HG03097 (cell line): Measurements from ENCODE around the gene PARN.
A peak's percentile ranks its signal among the peaks of the same experiment; 100 is the strongest.
"Not testable (repeated sequence)": the region's sequence is repeated elsewhere in the genome, so short reads cannot be mapped to it uniquely, and the experiment has no call there.

Experiments used
- ATAC-seq: cut with Tn5 transposase; IDR thresholded peaks from one replicate; pipeline ENCODE4 v1.9.1; 2021; ENCODE audit not compliant: unreplicated experiment, low FRiP score

PARN gene

DNA sequence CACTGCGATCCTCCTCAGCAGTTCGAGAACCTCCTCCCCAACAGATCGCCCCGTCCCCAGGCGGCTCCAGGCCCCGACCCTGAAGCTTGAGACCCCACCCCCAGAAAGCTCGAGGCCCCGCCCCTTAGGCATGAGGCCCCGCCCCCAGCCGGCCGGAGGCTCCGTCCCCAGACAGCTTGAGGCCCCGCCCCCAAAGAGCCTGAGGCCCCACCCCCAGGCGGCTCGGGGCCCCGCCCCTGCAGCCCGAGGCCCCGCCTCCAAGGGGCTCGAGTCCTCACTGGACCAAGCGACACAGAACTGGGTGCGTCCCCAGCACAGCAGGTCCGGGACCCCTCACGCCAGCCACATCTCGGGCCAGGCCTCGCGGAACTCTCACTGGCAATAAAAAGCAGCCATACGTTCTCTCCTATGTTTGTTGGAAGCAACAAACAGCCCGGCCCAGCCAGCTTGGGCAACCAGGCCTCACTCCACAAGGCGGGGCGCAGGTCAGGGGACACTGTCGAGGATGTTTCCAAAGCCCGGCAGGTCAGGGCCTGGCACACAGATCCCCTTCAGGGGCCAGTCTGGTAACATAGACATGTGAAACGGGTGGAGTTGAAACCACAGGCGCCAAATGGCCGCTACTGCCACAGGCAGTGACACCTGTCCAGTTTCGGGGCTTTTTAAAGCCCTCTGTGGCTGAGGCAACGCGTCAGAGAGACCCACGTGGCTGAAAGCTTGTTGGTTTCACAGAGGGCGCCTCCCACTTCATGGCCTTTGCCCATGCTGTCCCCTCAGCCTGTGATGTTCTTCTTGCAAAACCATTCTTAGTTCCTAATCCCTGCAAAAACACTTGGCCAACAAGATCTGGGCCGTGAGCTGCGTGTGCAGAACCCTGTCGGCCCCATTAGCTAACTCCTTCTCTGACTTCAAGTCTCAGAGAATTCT is 224.2 kb downstream of the PARN start:
- ATAC-seq, result peak; percentile 76

GRCh38 chr16:14403001-14403389 is 227.1 kb downstream of the PARN start:
- not testable (repeated sequence) for ATAC-seq

DNA sequence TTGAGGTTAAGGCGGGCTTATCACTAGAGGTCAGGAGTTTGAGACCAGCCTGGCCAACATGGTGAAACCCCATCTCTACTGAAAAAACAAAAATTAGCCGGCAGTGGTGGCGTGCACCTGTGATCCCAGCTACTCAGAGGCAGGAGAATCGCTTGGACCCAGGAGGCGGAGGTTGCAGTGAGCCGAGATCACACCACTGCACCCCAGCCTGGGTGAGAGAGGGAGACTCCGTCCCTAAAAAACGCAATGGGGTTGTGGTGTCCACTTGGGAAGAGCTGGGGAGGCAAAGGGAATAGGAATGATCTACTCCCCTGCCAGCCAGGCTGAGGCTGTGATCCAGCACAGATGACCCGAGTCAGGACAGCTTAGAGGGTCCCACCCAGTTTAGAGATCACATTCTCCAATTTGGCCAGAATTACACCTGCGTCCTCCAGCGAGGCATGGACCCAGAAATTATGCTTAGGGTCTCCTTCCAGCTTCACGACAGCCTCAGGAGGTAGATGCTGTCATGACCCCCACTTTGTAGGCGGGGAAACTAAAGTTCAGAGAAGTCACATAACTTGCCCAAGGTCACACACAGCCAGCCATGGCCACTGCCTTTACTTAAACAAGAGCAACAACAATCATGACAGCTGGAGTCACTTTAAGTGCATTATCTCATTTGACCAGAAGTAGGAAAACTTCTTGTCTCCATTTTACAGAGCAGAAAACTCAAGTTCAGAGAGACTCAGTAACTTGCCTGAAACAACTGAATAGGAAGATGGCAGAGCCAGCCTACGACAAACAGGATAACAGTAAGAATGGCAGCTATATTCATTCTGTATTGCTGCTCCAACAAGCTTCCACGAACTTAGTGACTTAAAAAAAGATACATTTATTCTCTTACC is 227.7 kb downstream of the PARN start:
- ATAC-seq, result not testable (repeated sequence)

- ATAC-seq, result not testable (repeated sequence)
Measured at GRCh38 chr16:14401711-14402061, 228.4 kb downstream of the PARN start.

- not testable (repeated sequence) for ATAC-seq
Measured at GRCh38 chr16:14400978-14401710, 228.9 kb downstream of the PARN start.

- ATAC-seq, result no peak
Measured at GRCh38 chr16:14400285-14400977, 229.6 kb downstream of the PARN start.

DNA sequence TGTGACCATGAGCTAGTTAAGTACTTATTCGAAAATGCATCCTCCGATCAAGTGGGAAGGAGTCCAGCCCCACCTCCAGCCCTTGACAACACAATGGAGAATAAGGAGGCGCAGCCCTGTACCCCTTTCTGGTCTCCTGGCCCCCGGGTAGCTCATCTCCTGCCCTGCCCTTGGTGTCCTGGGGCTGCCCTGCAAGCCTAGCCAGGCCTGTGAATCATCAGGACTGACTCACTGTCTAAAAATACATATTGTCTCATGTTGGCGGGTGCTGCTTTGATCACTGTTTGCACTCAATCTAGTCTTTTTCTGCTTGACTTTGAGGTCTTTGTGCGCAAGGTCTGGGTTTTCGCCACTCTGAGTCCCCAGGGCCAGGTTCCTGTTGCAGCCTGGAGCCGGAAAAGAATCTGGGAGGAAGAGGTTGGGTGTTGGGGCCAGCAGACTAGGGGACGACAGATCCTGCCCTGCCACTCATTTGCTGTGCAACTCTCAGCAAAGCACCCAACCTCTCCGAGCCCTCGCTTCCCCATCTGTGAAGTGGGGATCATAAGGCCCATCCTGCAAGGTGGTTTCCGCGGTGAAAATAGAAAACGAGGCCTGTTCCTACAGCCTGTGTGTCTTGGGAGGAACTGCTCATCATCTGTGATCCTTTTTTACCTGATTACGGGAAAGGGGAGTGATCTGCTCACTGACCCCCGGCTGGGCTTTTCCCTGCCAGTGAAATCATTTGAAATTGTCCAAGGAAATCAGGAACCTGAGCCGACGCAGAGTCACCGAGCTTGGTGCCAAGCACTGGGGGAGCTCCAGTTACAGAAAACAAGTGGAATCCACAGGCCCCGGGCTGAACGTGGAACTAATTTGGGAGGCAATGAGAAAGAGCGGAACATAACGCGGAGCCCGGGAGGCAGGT is 230.4 kb downstream of the PARN start:
- ATAC-seq, result no peak

- ATAC-seq, result no peak
Measured at GRCh38 chr16:14398014-14398717, 231.9 kb downstream of the PARN start.

DNA sequence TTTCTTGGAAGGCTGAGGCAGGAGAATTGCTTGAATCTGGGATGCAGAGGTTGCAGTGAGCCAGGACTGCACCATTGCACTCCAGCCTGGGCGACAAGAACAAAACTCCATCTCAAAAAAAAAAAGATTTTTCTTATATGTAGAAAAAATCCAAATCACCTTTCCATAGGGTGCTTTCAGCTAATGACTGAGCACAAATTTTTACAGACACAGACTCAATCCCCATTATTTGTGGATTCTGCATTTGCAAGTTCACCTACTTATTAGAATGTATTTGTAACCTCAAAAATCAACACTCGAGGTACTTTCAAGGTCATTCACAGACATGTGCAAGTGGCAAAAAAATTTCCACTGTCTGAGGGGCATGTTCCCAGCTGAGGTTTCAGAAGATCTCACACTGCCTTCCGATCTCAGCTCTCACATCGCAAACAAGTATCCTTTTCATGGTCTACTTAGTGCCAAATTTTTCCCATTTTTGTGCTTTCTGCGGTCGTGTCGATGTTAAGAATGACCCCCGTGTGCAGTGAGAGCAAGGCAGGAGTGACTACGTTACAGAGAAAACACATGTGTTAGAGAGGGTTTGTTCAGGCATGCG is 234.3 kb downstream of the PARN start:
- not testable (repeated sequence) for ATAC-seq

GRCh38 chr16:14394834-14395233 is 235.2 kb downstream of the PARN start:
- ATAC-seq, result no peak

- ATAC-seq, result no peak
Measured at GRCh38 chr16:14392960-14393359, 237.1 kb downstream of the PARN start.

DNA sequence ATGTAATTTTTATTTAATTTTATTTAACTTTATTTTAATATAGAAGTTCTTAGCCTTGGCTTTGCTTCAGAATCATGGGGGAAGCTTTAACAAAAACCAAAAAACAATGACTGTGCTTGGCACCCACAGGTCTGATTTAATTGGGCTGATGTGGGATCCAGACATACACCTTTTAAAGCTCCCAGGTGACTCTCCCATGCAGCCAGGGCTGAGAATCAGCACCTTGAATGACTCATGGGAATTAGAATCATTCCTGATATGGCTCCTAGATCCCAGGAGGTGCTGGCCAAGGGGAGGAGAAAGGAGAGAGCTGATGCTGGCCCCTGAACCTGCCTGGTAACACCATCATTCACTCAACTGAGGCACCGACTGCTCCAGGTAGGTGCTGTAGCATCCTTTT is 240.7 kb downstream of the PARN start:
- no peak for ATAC-seq

DNA sequence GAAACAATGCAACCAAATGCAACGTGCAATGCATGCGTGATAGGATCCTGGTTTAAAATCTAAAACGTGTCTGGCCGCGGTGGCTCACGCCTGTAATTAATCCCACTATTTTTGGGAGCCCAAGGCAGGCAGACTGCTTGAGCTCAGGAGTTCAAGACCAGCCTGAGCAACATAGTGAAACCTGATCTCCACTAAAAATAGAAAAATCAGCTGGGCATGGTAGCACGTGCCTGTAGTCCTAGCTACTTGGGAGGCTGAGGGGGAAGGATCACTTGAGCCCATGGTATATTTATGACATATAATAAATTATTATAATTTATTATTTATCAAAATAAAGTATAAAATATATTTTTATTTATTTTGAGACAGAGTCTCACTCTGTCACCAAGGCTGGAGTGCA is 241.8 kb downstream of the PARN start:
- no peak for ATAC-seq

DNA sequence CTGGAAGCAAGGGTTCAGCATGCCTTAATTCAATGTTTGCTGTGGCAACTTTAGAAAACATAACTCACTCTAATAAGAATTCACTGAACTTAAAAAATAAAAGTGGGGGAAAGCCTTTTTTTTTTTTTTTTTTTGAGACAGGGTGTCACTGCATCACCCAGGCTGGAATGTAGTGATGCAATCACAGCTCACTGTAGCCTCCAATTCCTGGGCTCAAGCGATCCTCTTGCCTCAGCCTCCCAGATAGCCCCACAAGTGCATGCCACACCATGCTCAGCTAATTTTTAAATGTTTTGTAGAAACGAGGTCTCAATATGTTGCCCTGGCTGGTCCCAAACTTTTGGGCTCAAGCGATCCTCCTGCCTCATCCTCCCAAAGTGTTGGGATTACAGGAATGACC is 243.9 kb downstream of the PARN start:
- no peak for ATAC-seq
